Inflammatory macrophage treated with lipopolysaccharide for 1 hour (primary cell): Measurements from ENCODE around the gene PAFAH1B2.
"Not testable (repeated sequence)": the region's sequence is repeated elsewhere in the genome, so short reads cannot be mapped to it uniquely, and the experiment has no call there.

Source experiments
- DNase-seq, 2 donors: peaks; one replicate each; pipeline ENCODE4 v3.0.0-alpha.2; 2020 to 2022

The PAFAH1B2 gene

DNA sequence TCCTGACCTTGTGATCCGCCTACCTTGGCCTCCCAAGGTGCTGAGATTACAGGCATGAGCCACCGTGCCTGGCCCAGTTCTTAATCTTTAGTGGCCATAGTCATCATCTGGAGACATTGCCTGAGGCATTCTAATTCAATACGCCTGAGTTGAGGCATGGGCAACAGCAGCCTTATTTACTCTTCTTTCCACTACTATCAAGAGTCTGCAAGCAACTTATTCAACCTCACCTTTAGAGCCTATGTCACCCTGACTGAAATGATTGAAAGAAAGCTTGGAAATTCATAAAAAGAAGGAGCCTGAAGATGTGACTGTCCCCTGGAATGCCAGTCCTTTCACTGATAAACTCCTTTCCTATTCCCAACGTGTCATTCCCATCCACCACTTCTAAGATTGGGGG is 15.8 kb upstream of the PAFAH1B2 start:
- DNase-seq: no peak

DNA sequence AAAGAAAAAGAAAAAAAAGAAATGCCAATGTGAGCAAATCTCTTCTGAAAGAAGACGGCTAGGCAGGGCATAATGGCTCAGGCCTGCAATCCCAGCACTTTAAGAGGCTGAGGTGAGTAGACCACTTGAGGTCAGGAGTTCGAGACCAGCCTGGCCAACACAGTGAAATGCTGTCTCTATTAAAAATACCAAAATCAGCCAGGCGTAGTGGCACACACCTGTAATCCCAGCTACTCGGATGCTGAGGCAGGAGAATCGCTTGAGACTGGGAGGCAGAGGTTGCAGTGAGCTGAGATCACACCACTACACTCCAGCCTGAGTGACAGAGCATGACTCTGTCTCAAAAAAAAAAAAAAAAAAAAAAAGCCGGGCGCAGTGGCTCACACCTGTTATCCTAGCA is 13.7 kb upstream of the PAFAH1B2 start:
- not testable (repeated sequence) for DNase-seq

GRCh38 chr11:117130879-117131278 is 13.2 kb upstream of the PAFAH1B2 start:
- DNase-seq: no peak

DNA sequence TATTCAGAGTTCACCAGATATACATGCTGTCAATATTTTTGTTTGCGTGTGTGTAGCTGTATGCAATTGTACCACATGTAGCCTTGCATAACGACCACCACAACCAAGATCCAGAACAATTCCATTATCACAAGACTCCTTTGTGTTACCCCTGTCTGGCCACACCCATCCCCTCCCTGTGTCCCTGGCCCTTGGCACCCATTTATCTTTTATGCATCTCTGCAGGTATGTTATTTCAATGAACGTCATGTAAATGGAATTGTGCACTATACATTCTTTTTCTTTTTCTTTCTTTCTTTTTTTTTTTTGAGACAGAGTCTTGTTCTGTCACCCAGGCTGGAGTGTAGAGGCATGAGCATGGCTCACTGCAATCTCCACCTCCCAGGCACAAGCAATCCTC is 9.7 kb upstream of the PAFAH1B2 start:
- no peak for DNase-seq

- DNase-seq: not testable (repeated sequence)
These were observed 9.1 kb upstream of the PAFAH1B2 start for GRCh38 chr11:117134979-117135378.

GRCh38 chr11:117137223-117138086 is 6.6 kb upstream of the PAFAH1B2 start:
- not testable (repeated sequence) for DNase-seq

- peak; percentile 44 to 53 for DNase-seq
These were observed 697 bp upstream of the PAFAH1B2 start for GRCh38 chr11:117143390-117143789.

GRCh38 chr11:117144477-117145392 is 648 bp downstream of the PAFAH1B2 start:
- peak; percentile 71 for DNase-seq

DNA sequence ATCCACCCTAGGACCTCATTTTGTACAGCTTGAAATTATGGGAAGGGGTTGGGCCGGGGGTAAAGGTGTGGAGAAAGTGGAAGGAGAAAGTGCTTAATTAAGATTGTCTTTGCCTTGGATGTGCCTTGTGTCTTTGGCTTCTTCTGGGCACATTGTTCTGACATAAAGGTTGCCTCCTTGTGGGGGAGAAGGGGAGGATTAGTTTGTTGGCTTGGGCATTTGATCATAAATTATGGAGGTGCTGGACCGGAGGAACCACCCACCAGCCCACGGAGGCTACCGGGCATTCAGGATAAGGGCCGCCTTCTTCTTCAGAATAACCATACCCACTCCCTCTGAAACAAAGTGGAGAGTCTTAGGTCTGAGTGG is 1.3 kb downstream of the PAFAH1B2 start:
- DNase-seq: peak in 1 of 2 donors; percentile 24

- DNase-seq: no peak
These were observed 2.4 kb downstream of the PAFAH1B2 start for GRCh38 chr11:117146521-117146920.

- no peak for DNase-seq
These were observed 8.0 kb downstream of the PAFAH1B2 start for GRCh38 chr11:117152066-117152465.

GRCh38 chr11:117154468-117154867 is 10.4 kb downstream of the PAFAH1B2 start:
- no peak for DNase-seq

- no peak for DNase-seq
These were observed 13.4 kb downstream of the PAFAH1B2 start for GRCh38 chr11:117157507-117157906.

- DNase-seq: no peak
These were observed 15.8 kb downstream of the PAFAH1B2 start for GRCh38 chr11:117159892-117160291.

GRCh38 chr11:117160826-117161225 is 16.7 kb downstream of the PAFAH1B2 start:
- no peak for DNase-seq

DNA sequence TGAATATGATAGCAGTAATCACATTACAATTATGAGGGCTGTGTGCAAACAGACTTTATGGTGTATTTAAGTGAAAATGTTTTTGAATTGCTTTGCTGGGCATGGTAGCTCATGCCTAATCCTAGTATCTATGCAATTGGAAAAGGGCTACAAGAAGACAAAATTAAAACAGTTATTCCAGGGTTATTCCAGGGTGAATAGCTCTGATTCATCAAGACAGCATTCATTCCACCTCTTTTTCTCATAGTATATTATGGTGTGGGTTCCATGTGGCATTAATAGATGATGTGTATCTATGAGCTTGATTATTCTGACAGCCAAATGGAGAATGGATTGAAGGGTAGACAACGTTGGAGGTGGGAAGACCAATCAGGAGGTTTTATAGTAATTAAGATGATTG is 22.4 kb downstream of the PAFAH1B2 start:
- no peak for DNase-seq

DNA sequence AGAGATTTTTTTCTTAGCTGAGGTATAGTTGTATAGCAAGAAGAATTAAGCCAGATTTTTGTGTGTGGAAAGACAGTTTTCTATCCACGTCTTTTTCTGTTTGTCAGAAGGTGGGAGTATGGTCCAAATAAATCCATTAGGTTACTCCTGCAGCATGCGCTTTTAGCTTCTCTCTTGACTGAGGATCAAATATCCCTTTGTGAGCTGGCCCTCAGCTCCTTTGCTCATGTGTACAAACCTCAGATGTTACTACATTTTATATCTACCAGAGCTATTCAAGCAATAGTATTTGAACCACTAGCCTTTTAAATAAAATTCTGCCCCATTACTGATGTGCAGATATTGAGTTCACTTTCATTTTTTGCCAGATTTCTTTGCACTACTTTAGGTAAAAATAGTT is 25.6 kb downstream of the PAFAH1B2 start:
- no peak for DNase-seq

- DNase-seq: no peak
These were observed 26.1 kb downstream of the PAFAH1B2 start for GRCh38 chr11:117170210-117170609.

DNA sequence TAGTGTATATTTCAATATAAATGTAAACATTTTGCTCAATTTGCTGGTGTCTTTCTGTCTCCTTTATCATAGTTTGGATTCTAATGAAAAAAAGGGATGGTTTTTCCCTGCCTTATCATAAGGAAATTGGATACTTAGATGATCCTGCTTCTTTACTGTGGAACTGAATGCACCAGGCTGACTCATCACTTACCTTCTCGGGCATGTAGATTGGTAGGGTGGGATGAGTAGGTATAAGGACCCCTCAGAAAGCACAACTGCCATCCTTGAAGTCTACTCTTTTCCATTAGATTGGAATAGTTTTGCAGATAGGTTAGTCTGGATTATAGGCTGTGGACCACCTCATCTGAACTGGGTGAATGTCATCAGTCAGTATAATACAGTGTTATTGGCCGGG is 26.9 kb downstream of the PAFAH1B2 start:
- DNase-seq: no peak

DNA sequence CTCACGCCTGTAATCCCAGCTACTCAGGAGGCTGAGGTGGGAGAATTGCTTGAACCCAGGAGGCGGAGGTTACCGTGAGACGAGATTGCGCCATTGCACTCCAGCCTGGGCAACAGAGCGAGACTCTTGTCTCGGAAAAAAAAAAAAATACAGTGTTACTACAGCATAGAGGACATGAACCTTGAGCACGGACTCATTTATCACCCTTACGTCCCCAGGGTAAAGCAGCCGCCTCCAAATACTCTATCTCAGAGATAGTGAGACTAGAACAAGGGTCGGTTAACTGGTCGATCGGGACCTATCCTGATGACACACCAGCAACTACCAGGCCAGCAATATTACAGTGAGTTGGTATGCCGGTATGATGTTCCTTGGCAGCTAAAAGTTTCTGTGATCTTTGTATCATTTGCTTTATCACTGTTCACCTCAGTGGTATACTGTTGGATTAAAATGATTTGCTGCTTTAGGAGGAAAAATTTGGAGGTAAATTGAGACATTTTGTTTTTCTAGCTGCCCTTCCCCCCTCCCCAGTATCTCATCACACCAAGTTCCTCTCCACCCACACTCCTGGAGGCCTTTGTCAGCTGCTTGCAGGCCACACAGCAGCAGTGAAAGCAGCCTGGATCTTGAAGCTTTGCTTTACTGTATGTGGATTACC is 27.4 kb downstream of the PAFAH1B2 start:
- DNase-seq: peak; percentile 79 to 87

DNA sequence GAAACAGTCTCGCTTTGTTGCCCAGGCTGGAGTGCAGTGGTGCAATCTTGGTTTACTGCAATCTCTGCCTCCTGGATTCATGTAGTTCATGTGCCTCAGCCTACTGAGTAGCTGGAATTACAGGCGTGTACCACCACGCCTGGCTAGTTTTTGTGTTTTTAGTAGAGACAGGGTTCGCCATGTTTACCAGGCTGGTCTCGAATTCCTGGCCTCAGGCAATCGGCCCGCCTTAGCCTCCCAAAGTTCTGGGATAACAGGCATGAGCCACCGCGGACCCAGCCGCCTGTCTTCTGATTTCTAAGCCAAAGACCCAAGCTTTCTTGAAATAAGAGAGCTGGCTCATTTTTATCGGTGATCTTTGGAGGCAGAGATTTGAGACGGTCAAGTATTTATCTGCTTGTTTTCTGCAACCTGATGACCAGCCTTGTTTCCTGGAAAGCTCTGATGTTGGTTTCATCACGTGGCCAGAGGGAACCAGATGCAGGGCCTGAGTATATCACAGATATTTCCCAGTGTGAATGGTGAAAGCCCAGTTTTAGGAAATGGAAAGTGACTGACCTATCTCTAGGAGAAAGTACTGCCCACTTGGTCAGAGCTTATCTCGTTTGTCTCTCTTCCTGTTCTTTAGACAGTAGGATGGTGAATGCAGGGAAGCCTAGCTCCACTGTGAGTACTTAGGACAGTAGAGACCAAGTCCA is 28.8 kb downstream of the PAFAH1B2 start:
- peak; percentile 83 for DNase-seq

GRCh38 chr11:117175104-117175503 is 31.0 kb downstream of the PAFAH1B2 start:
- DNase-seq: no peak

DNA sequence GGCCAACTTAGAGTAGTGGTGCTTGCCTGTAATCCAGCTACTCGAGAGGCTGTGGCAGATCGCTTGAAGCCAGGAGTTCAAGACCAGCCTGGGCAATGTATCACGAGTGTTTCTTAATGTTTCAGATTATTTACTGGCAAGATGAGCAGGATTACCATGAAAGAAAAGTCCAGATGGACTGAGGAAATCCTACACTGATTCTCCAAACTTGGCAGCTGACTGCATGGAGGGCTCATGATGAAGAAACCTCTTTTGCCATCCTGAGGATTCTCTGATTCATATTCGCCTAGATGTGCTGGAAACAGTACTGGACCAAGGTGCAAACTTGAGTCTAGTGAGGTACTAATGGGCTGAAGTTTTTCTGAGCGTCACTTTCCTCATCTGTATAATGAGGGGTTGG is 31.7 kb downstream of the PAFAH1B2 start:
- DNase-seq: no peak
